SK-MEL-5 (cell line): Measurements from ENCODE around the gene NEO1. TPM values are rescaled to one million over a fixed set of nuclear protein-coding genes. Genes with fewer than 3 reads are reported as not detected.
"Not testable (repeated sequence)": the region's sequence is repeated elsewhere in the genome, so short reads cannot be mapped to it uniquely, and the experiment has no call there.

Experiments used
- DNase-seq: peaks from one replicate; pipeline ENCODE4 v3.0.0-alpha.2; 2016; ENCODE audit warnings: low read depth, low spot score
- in situ Hi-C: cut with HindIII; loops from 2 replicates; pipeline ENCODE4 v1.10.0; 2016; ENCODE audit warnings: low sequenced_read_pairs, high pct_unique_total_duplicates, low pct_unique_long_range_greater_than_20kb
- total RNA-seq: library from RNA; depleted of rRNA; stranded (reverse); fragments of >200 nt; shearing (Covaris generic); gene quantifications from 2 replicates; pipeline ENCODE4 v1.2.3, GENCODE V29; 2014

The NEO1 gene
- total RNA-seq, 1 experiment from 2014 or later: 11.5 TPM

GRCh38 chr15:73296609-73297353 lies 244.5 kb downstream of the NEO1 start:
- in situ Hi-C loops: no loop called here
- no peak for DNase-seq

GRCh38 chr15:73298522-73299245 lies 246.4 kb downstream of the NEO1 start:
- DNase-seq: no peak
- in situ Hi-C loops: no loop called here

GRCh38 chr15:73300286-73300685 lies 248.0 kb downstream of the NEO1 start:
- DNase-seq, in situ Hi-C loops: not testable (repeated sequence)

- no peak for DNase-seq
- in situ Hi-C loops: no loop called here
These were observed 251.4 kb downstream of the NEO1 start for GRCh38 chr15:73303636-73304035.

- DNase-seq: peak; percentile 85
- in situ Hi-C loops: no loop called here
These were observed 253.3 kb downstream of the NEO1 start for GRCh38 chr15:73305331-73306211.

GRCh38 chr15:73308305-73308704 lies 256.0 kb downstream of the NEO1 start:
- no peak for DNase-seq
- in situ Hi-C loops: no loop called here

- in situ Hi-C loops: no loop called here
- DNase-seq: no peak
These were observed 261.6 kb downstream of the NEO1 start for GRCh38 chr15:73313861-73314260.

GRCh38 chr15:73317651-73318462 lies 265.6 kb downstream of the NEO1 start:
- no peak for DNase-seq
- in situ Hi-C loops: no loop called here

GRCh38 chr15:73318463-73319351 lies 266.4 kb downstream of the NEO1 start:
- in situ Hi-C loops: no loop called here
- no peak for DNase-seq

GRCh38 chr15:73319460-73320245 lies 267.4 kb downstream of the NEO1 start:
- in situ Hi-C loops: no loop called here
- DNase-seq: no peak

GRCh38 chr15:73320619-73321180 lies 268.4 kb downstream of the NEO1 start:
- in situ Hi-C loops: no loop called here
- no peak for DNase-seq

GRCh38 chr15:73321496-73322450 lies 269.5 kb downstream of the NEO1 start:
- DNase-seq: no peak
- in situ Hi-C loops: no loop called here

- in situ Hi-C loops: no loop called here
- DNase-seq: no peak
These were observed 270.6 kb downstream of the NEO1 start for GRCh38 chr15:73322665-73323373.

- in situ Hi-C loops: no loop called here
- no peak for DNase-seq
These were observed 271.2 kb downstream of the NEO1 start for GRCh38 chr15:73323374-73323955.
